Ovary (tissue), 9 donors: ENCODE measurements around the gene STING1. TPM values are rescaled to one million over a fixed set of nuclear protein-coding genes. Genes with fewer than 3 reads are reported as not detected.

ENCODE experiments used
- DNase-seq, 5 donors: peaks; one replicate each; pipeline ENCODE4 v3.0.0-alpha.2; 2019 to 2020
- H3K27ac ChIP-seq, 2 donors: fragments of 200-600 bp; one replicate each; pipeline versions ENCODE4 v1.5.1 to v1.8.0; 2019 to 2022
- H3K27me3 ChIP-seq: fragments of 200-600 bp; one replicate; pipeline ENCODE4 v1.8.0; 2022
- H3K36me3 ChIP-seq: fragments of 200-600 bp; sonication (generic); one replicate; pipeline ENCODE4 v1.5.1; 2019
- H3K4me1 ChIP-seq: one replicate; pipeline ENCODE4 v1.8.1; 2013; ENCODE audit warnings: mild to moderate bottlenecking, moderate library complexity; ENCODE audit not compliant: insufficient read depth
- H3K4me3 ChIP-seq: fragments of 200-600 bp; sonication (generic); one replicate; pipeline ENCODE4 v1.5.1; 2017
- H3K9me3 ChIP-seq, 2 donors: fragments of 200-600 bp in 1 of 2; sonication (generic) in 1 of 2; one replicate each; pipeline versions ENCODE4 v1.5.1 to v1.8.1; 2013 to 2019; ENCODE audit warnings: mild to moderate bottlenecking in 1 of 2, moderate library complexity in 1 of 2
- EP300 ChIP-seq: sonication (generic); formaldehyde crosslinking; IDR thresholded peaks from one replicate; pipeline ENCODE4 v1.6.1; 2017; ENCODE audit warnings: antibody characterized with exemption
- POLR2A ChIP-seq: fragments of 450-650 bp; IDR thresholded peaks from one replicate; pipeline ENCODE4 v1.6.1; 2017; ENCODE audit warnings: antibody characterized with exemption, mild to moderate bottlenecking, moderate library complexity
- WGBS, 3 donors: extraction: QIAGEN DNeasy Blood & Tissue Kit in 1 of 3; methylation state at CpG; one replicate each; pipeline versions ENCODE4 v1.1.5 to v1.1.7; 2013 to 2017; 5-methylcytosine and 5-hydroxymethylcytosine counted together
- intact Hi-C, 4 donors: fragments of 100-400 bp; cut with DNase I; formaldehyde crosslinking; loops; one replicate each; pipeline versions ENCODE4 v1.11.0 to v1.15.1; 2022 to 2023
- polyA plus RNA-seq, 2 donors: library from polyadenylated mRNA; stranded (reverse); fragments of 200-250 nt in 1 of 2; fragments of 350-450 nt in 1 of 2; fragmentation: Illumina TruSeq in 1 of 2; extraction: RNeasy Lipid Tissue Mini Kit (QIAGEN cat#74804) in 1 of 2; gene quantifications; one replicate each; pipeline ENCODE4 v1.2.3, GENCODE V29; 2013 to 2014
- total RNA-seq, 7 donors: library from RNA; depleted of rRNA in 2 of 7; stranded (reverse); fragments of >200 nt in 2 of 7; fragmentation: NEBNext Ultra II Directional in 3 of 7; extraction: Animal tissue kit (Norgen Biotek cat#: 25700) in 3 of 7; gene quantifications; one replicate each; pipeline versions ENCODE4 v1.1.0 to v1.2.4, GENCODE V29; 2016 to 2023
- TF ChIP-seq, protein P1 (sequence below), 3 donors: fragments of 450-650 bp in 2 of 3; fragments of 200-600 bp in 1 of 3; IDR thresholded peaks; one replicate each; pipeline versions ENCODE4 v1.5.1 to v1.8.0; 2016 to 2022; ENCODE audit warnings: antibody characterized with exemption in 3 of 3, mild to moderate bottlenecking in 1 of 3
- donor health status: DM: no; HTN: no; CAD: no; lungs with moderate emphysema.
- donor health status: DM: no; HTN: no; CAD: no.
- donor health status: Bipolar disorder and iron deficiency.
- donor health status: DM: yes; HTN: yes; CAD: no.
- donor health status: DM: no; HTN: no; CAD: no.
- donor health status: DM: yes; HTN: yes; CAD: no.

Gene STING1
- total and polyA plus RNA-seq, 9 donors: 36.8 to 74.6 (median 50.2) TPM

DNA sequence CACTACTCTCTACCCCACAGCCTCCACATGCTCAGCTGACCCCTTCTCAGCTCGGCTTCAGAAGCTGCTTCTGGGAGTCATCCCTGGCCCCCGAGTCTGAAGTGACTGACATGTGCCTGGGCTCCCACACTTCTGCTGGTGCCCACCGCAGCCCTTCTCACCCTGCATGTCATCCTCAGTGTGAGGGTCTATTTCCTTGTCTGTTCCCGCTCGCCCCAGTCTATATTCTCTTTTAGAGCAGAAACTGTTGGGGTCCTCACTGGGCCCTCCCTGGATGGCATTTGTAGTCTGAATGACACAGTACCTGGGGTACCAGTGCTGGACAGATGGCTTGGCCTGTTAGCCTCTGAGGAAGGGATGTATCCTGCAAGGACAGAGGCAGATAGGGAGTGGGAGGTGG lies 25.3 kb downstream of the STING1 start:
- Histone ChIP-seq H3K27ac (no peak overlapping the region), H3K4me3 (no peak overlapping the region), H3K4me1 (no peaks in the 10 kb centered on the region), H3K9me3 (no peaks in the 10 kb centered on the region), H3K36me3 (no peaks in the 10 kb centered on the region), H3K27me3 (no peaks in the 10 kb centered on the region)
- no peak for DNase-seq
- WGBS, 3 donors: 90 to 96% (median 92%) methylated on average over 5 of the region's 5 CpGs
- TF ChIP-seq, protein P1, sequence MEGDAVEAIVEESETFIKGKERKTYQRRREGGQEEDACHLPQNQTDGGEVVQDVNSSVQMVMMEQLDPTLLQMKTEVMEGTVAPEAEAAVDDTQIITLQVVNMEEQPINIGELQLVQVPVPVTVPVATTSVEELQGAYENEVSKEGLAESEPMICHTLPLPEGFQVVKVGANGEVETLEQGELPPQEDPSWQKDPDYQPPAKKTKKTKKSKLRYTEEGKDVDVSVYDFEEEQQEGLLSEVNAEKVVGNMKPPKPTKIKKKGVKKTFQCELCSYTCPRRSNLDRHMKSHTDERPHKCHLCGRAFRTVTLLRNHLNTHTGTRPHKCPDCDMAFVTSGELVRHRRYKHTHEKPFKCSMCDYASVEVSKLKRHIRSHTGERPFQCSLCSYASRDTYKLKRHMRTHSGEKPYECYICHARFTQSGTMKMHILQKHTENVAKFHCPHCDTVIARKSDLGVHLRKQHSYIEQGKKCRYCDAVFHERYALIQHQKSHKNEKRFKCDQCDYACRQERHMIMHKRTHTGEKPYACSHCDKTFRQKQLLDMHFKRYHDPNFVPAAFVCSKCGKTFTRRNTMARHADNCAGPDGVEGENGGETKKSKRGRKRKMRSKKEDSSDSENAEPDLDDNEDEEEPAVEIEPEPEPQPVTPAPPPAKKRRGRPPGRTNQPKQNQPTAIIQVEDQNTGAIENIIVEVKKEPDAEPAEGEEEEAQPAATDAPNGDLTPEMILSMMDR (IDR thresholded peaks at IDR 0.05): no peak
- intact Hi-C loops: no loop called here

DNA sequence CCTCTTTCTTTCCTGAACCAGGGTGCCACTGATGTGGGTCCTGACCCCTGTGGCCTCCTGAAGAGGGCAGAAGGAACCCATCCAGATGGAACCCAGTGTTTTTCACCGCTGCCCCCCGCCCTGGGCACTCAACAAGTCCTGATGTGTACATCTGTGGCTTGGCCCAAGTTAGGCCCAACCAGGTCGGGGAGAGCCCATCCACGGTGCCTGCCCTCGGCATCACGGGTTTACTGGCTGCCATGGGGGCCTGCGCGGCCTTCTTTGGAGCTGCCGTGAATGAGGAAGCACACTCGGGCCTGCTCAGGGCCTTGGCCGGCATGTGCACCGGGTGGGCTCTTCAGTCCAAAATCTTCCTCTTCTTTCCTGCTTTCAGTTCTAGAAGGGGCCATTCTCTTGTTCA lies 25.8 kb downstream of the STING1 start:
- H3K36me3 ChIP-seq: no peaks in the 10 kb centered on the region
- no peak for DNase-seq
- H3K4me1 ChIP-seq: no peaks in the 10 kb centered on the region
- H3K27me3 ChIP-seq: no peaks in the 10 kb centered on the region
- intact Hi-C loops: no loop called here
- WGBS, 3 donors: 89 to 94% (median 93%) methylated on average over 12 of the region's 12 CpGs
- H3K9me3 ChIP-seq: no peaks in the 10 kb centered on the region
- H3K27ac ChIP-seq: no peak overlapping the region
- no peak overlapping the region for H3K4me3 ChIP-seq
- TF ChIP-seq EP300: no peak
- TF ChIP-seq, protein P1 (IDR thresholded peaks at IDR 0.05): no peak

GRCh38 chr5:139454568-139455290 lies 27.8 kb downstream of the STING1 start:
- 82 to 92% (median 87%) methylated on average over 11 of the region's 11 CpGs for WGBS, 3 donors
- DNase-seq: peak in 1 of 5 donors; percentile 17
- intact Hi-C loops: no loop called here

GRCh38 chr5:139453683-139454567 lies 28.6 kb downstream of the STING1 start:
- 57 to 59% (median 58%) methylated on average over 3 of the region's 3 CpGs for WGBS, 3 donors
- Histone ChIP-seq H3K27ac (no peak overlapping the region), H3K27me3 (no peaks in the 10 kb centered on the region), H3K36me3 (no peaks in the 10 kb centered on the region), H3K4me1 (no peaks in the 10 kb centered on the region), H3K4me3 (no peak overlapping the region), H3K9me3 (no peaks in the 10 kb centered on the region)
- intact Hi-C loops: no loop called here
- no peak for TF ChIP-seq POLR2A
- TF ChIP-seq, protein P1 (IDR thresholded peaks at IDR 0.05): no peak
- no peak for TF ChIP-seq EP300
- peak in 1 of 5 donors; percentile 4 for DNase-seq

More at GRCh38 chr5:139454568-139455290, 27.8 kb downstream of the STING1 start:
- Histone ChIP-seq H3K4me3 (no peak overlapping the region), H3K27ac (no peak overlapping the region), H3K27me3 (no peaks in the 10 kb centered on the region), H3K9me3 (no peaks in the 10 kb centered on the region), H3K4me1 (no peaks in the 10 kb centered on the region), H3K36me3 (no peaks in the 10 kb centered on the region)
- TF ChIP-seq, protein P1 (IDR thresholded peaks at IDR 0.05): no peak
- TF ChIP-seq EP300 (no peak), POLR2A (no peak)
